ENCODE measurements around the gene ADCYAP1.

DNA sequence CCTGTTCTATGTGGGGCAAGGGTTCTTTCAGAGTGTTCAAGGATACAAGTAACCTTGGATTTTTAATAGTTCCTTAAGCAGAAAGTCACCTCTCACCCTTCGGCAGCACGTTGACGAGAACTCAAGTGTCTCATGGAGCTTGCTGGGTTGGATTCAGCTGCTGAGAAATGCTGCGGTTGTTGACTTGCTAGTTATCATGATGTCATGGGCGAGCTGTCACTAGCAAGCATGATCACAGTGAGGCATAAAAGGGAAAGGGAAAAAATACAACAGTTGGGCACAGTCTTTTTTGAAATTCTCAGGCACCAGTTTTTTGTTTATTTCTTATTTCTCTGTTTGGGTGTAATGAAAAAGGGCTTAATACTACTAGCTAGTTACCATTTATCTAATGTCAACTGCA, 53.2 kb downstream of the ADCYAP1 start:
- TF ChIP-seq, protein P1, sequence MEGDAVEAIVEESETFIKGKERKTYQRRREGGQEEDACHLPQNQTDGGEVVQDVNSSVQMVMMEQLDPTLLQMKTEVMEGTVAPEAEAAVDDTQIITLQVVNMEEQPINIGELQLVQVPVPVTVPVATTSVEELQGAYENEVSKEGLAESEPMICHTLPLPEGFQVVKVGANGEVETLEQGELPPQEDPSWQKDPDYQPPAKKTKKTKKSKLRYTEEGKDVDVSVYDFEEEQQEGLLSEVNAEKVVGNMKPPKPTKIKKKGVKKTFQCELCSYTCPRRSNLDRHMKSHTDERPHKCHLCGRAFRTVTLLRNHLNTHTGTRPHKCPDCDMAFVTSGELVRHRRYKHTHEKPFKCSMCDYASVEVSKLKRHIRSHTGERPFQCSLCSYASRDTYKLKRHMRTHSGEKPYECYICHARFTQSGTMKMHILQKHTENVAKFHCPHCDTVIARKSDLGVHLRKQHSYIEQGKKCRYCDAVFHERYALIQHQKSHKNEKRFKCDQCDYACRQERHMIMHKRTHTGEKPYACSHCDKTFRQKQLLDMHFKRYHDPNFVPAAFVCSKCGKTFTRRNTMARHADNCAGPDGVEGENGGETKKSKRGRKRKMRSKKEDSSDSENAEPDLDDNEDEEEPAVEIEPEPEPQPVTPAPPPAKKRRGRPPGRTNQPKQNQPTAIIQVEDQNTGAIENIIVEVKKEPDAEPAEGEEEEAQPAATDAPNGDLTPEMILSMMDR (IDR thresholded peaks at IDR 0.05), result no peak
- no peak for TF ChIP-seq POLR2A (IDR thresholded peaks at IDR 0.05)
